ENCODE data around the gene MAIP1. TPM values are rescaled to one million over a fixed set of nuclear protein-coding genes. Genes with fewer than 3 reads are reported as not detected.

Gene MAIP1
- total and polyA plus RNA-seq, 2 of the 4 experiments (the other 2 are of a cell fraction) = 14.2 to 16.8 TPM

DNA sequence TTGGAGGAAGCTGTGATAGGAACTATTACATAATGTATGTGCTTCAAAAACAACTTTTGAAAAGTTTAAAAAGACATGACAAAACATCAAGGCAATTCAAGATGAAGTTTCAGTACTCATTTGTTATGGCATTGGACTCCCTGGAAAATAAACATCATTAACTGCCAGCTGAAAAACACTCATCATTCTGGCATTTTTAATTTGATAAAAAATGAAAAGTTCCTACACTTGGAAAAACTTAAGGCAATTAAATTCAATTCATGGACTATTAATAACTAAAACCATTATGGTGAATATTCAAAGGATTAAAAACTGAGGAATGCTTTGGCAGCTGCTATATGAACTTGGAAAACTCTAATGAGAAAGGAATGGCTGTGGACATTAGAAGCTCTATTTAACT lies 8.5 kb upstream of the MAIP1 start:
- Histone ChIP-seq H2BK120ac (ENCODE audit: low read depth, low read length) (no peak overlapping the region), H3K36me3 (ENCODE audit: control insufficient read depth, insufficient read depth, low read length) (peaks cover 16% of the 10 kb centered on the region), H3K4me3 (ENCODE audit: insufficient read depth, low read depth, low read length) (no peak overlapping the region), H3K56ac (ENCODE audit: extremely low read depth, insufficient read depth, low read length) (no peak overlapping the region), H4K5ac (ENCODE audit: low read depth, low read length) (no peak overlapping the region), H4K91ac (ENCODE audit: insufficient read depth, low read depth, low read length) (no peak overlapping the region), H2BK15ac (ENCODE audit: low read depth, low read length) (no peak overlapping the region), H3K9me1 (ENCODE audit: insufficient read depth, low read length) (peaks cover 7% of the 10 kb centered on the region), H3K4ac (ENCODE audit: low read depth, low read length) (no peak overlapping the region), H3K27me3 (ENCODE audit: control insufficient read depth, insufficient read depth, low read length) (no peaks in the 10 kb centered on the region), H2AFZ (replicated peaks; ENCODE audit: low read length, poor library complexity) (no peak overlapping the region), H3K14ac (replicated peaks; ENCODE audit: low read depth, low read length) (no peak overlapping the region), H3K27ac (ENCODE audit: insufficient read depth, low read length) (no peak overlapping the region), H3K23ac (ENCODE audit: low read depth, low read length) (no peak overlapping the region), H3K9ac (ENCODE audit: low read depth, low read length) (no peak overlapping the region), H3K18ac (ENCODE audit: low read depth, low read length) (no peak overlapping the region), H3K4me2 (ENCODE audit: low read depth, low read length) (no peak overlapping the region), H4K8ac (ENCODE audit: low read depth in 2 of 2, low read length in 2 of 2) (no peak overlapping the region), H2BK20ac (ENCODE audit: low read depth, low read length) (no peak overlapping the region), H3K4me1 (ENCODE audit: control insufficient read depth, insufficient read depth, low read length) (peaks cover 4% of the 10 kb centered on the region; the same call in 1 of the 2 replicates), H3K9me3 (ENCODE audit: control insufficient read depth, insufficient read depth, low read length) (no peaks in the 10 kb centered on the region), H2AK9ac (replicated peaks; ENCODE audit: low read depth, low read length, poor library complexity) (no peak overlapping the region), H4K20me1 (ENCODE audit: insufficient read depth, low read length) (0 out of 2 replicates have a peak, but pooled peaks cover 2% of the 10 kb centered on the region), H3K79me1 (ENCODE audit: low read depth in 1 of 2, low read length in 2 of 2) (peaks cover 26 to 44% of the 10 kb centered on the region in 2 experiments), H2AK5ac (ENCODE audit: low read depth, low read length) (no peak overlapping the region), H2BK5ac (ENCODE audit: low read depth, low read length, poor library complexity, severe bottlenecking) (no peak overlapping the region)
- ATAC-seq (ENCODE audit: low read depth) (0 out of 2 replicates have a peak, but pooled peaks have one; percentile 24), DNase-seq (no peak)
- POLR2A ChIA-PET (ENCODE audit: unreplicated experiment) = no interaction called here
- CTCF ChIA-PET = no interaction called here
- intact Hi-C loops (cut with micrococcal nuclease) (no loop called here), dilution Hi-C loops (cut with HindIII; ENCODE audit: low sequenced_read_pairs, unreplicated experiment) (no loop called here), in situ Hi-C loops (cut with MboI; ENCODE audit: low sequenced_read_pairs) (no loop called here)
- BruUV-seq (replicated peaks) = no TSS peak
- TF ChIP-seq POLR2A (IDR thresholded peaks at IDR 0.05; ENCODE audit: low read depth, low read length) (no peak), FOS (IDR thresholded peaks at IDR 0.05; ENCODE audit: low read depth, low read length) (no peak), RCOR1 (IDR thresholded peaks at IDR 0.05; ENCODE audit: insufficient replicate concordance, low read length) (no peak)
